Fibroblast of skin of left biceps (primary cell): Measurements from ENCODE around the gene QSOX2.

ENCODE experiments used
- DNase-seq, 2 experiments: peaks; one replicate each; pipeline ENCODE4 v3.0.0-alpha.2; 2013; ENCODE audit warnings: low read depth in 2 of 2

Gene QSOX2

GRCh38 chr9:136192289-136193126, 53.1 kb downstream of the QSOX2 start:
- DNase-seq: no peak

GRCh38 chr9:136191960-136192286, 53.7 kb downstream of the QSOX2 start:
- DNase-seq: no peak

- no peak for DNase-seq
Measured at GRCh38 chr9:136191099-136191959, 54.3 kb downstream of the QSOX2 start.

- DNase-seq: no peak
Measured at GRCh38 chr9:136190656-136191055, 55.0 kb downstream of the QSOX2 start.

DNA sequence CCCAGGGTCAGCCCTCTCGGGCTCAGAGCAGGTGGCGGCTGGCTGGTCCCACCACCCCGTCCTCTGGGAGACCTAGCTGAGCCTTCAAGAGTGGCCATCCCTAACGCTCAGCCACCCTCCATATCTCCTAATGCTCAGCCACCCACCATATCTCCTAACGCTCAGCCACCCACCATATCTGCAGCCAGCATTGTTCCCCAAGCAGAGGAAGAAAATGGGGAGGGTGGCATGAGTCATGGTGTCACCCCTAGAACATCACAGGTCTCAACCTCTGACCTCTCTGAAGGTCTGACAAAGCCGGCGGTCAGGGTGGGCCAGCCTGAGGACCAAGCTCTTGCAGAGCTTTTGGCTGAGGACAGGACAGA, 55.4 kb downstream of the QSOX2 start:
- DNase-seq: no peak

DNA sequence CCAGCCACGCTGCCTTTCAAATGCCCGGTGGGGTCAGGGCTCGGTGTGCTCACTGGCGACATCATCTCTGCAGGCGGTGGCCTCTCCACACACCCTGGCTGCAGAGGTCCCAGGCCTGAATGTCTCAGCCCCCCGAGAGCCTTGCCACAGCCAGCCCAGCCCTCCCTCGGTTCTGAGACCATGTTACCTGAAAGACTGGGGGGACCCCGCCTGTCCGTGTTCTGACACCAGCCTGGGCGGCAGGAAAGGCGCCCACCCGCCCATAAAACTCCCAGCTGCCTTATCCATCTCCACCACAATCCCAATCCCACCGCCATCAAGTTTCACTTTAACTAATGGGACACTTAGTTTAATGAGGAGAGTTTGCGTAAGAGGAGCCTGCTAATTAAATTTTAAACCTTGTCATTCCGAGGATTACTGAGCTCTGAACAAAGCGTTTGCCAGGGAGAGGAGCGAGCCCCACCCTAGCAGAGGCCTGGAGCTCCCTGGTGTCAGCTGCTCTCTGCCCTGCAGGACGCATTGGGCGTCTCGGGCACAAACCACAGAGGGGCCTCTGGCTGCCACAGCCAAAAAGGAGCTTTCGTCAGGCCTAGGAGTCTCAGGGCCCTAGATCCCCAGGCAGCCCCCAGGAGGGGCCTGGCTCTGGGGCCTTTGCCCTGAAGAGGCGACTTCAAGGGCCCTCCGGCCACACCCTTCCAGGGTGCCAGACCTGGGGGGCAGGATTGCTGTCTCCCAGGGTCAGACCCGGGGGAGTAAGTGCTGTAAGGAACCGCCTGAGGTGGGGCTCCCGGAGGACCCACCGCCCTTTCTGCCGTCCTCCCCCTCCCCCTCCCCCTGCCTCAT, 56.0 kb downstream of the QSOX2 start:
- DNase-seq: no peak

DNA sequence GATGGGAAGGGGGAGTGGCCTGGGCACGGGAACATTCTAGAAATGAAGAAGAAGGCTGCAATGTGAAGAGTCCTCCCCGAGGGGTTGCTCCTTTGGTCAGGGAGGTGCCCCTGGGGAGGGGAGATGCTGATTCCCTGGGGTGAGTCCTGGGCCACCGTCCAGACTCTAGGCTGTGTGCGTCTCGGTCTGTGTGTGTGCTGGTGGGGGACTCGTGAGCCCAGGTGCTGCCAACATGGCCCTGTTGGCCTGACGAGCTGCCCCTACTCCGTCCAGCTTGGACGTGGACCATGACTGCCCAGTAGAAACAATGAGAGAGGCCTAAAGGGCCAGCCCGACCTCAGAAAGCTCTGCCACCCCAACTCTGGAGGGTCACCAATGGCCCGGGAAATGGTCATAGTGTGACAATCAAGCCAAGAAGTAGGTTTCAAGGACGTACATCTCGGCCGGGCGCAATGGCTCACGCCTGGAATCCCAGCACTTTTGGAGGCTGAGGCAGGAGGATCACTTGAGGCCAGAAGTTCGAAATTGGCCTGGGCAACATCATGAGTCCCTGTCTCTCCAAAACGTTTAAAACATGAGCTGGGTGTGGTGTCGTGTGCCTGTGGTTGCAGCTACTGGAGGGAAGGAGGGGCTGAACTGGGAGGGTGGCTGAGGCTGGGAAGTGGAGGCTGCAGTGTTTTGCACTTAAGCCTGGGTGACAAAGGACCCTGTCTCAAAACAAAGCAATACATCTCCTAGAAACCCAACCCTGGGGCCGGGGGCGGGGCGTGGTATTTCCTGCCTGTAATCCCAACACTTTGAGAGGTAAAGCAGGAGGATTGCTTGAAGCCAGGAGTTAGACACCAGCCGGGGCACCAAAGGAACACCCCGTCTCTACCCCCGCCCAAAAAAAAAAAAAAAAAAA, 57.7 kb downstream of the QSOX2 start:
- no peak for DNase-seq

GRCh38 chr9:136187197-136187596, 58.4 kb downstream of the QSOX2 start:
- DNase-seq: no peak

- no peak for DNase-seq
Measured at GRCh38 chr9:136186386-136186785, 59.2 kb downstream of the QSOX2 start.

DNA sequence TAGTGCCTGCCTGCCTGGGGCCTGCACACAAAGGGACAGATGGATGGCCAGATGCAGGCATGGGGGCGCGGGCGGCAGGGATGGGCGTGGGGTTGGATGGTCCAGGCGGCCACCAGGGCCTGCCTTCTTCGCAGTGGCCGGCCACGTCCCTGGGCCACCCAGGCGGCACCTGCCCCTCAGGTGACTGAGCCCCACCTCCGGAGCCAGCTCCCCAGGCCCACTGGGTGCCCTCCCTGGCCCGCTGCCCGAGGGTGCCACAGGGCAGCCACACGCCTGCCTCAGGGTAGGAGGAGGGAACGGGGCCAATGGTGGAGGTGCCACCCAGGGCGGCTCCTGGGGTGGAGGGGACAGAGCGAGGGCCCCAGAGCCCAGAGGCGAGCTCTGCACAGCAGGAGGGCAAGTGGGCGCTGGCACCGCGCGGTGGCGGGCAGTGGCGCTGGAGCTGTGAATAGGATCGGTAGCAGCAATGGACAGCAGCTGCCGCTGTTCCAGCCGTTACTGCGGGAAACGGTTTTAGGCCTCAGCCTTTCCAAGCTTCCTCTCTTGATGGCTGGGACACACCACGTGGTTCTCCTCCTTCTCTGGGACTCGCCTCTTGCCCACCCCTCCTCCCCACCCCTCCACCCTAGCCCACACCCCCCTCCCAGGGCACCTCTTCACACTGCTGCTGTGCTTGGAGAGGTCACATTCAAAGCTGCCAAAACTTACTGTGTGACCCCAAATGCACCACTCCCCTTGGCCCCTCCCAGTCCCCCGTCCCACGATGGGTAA, 59.8 kb downstream of the QSOX2 start:
- no peak for DNase-seq

DNA sequence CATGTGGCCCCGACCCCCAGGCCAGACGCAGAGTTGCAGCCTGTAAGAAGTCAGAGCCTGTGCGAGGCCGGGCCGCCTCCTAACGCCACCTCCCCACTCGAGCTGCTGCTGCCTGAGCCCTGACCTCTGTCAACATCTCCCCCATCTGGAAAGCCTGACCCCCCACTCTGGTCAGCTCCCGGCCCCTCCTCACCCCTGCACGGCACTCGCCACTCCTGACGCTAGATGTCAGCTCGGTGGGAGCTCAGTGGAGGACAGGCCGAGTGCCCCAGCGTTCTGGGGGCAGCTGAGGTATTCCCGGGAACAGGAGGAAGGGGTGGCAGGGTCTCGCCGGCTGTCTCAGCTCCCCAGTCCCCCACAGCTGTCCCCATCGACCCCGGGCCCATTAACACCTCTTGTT, 60.5 kb downstream of the QSOX2 start:
- no peak for DNase-seq

DNA sequence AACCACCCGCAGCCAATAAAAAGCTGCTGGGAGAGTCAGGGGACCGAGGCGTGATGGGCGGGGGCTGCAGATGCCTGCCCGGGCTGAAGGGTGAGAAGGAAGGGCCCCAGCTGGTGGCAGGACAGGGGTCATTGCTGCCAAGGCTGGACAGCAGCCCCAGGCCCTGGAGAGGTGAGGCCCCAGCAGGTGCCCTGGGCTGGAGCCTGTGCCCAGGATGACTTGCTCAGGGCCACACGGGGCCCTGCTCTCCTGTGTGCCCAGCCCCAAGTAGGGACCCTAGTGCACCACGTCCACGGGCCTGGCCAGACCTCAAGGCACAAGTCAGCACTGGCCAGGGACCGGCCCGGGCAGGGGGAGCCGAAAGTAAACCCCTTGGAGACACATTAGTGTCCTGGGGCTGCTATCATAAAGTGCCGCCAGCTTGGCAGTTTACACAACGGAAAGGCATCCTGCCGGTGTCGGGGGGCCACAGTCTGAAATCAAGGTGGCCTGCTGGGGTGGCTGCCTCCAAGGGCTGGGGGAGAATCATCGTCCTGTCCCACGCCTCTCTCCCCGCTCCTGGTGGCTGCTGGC, 62.7 kb downstream of the QSOX2 start:
- DNase-seq: no peak

GRCh38 chr9:136182420-136182787, 63.2 kb downstream of the QSOX2 start:
- no peak for DNase-seq

DNA sequence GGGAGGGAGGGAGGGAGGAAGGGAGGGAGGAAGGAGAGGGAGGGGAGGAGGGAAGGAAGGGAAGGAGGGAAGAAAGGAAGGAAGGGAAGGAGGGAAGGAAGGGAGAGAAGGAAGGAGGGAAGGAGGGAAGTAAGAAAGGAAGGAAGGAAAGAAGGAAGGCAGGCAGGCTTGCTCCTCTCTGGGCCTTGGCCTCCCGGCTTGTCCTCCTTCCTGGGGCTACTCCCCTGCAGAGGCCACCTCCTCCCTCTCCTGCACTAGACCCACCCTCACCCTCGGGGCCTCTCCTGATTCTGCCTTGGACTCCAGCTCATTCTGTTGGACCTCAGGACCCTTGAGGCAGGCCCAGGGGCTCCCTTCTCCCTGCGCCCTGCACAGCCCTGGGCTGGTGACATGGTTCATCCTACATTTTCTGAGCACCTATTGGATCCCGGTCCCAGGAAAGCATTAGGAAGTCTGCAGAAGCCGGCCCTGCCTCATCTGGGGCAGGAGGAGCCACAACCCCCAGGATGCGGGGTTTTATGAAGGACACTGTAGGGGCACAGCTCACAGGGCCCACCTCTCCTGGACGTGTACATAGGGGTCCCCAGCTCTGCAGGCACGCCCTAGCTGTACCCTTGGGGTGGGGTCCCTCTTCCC, 63.7 kb downstream of the QSOX2 start:
- no peak for DNase-seq

DNA sequence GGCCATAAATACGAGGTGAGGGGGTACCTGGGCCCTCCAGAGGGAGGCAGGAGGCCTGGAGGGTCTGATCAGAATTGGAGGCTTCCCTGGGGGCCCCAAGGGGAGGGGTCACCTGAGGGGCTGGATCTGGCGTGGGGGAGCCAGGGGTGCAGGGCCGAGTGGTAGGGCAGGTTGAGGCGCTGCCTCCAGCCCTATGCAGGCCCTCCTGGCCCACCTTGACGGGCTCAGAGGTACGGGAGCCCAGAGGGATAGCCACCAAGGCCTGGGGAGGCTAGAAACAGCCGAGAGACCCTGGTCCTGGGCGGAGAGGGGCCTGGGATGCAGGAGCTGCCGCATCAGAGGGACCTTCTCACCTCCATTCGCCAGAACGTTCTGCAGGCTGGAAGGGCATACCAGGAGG, 65.0 kb downstream of the QSOX2 start:
- DNase-seq: no peak

DNA sequence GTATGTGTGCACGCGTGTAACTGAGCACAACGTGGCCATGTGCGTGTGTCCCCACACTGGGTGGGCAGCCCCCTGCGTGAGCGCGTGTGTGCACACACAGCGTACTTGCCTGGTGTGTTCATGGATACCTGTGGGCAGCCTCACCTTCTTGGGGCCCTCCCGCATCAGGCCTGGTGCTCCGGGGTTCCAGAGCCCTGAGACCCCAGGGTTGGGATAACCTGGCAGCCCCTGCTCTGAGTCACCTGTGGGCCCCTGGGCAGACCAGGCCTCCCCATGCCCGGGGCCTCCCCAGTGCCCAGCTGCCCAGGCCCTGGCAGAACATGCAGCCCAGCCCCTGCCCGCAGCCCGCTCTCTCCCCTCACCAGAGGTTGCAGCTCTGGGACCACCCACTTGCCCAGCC, 65.9 kb downstream of the QSOX2 start:
- no peak for DNase-seq

DNA sequence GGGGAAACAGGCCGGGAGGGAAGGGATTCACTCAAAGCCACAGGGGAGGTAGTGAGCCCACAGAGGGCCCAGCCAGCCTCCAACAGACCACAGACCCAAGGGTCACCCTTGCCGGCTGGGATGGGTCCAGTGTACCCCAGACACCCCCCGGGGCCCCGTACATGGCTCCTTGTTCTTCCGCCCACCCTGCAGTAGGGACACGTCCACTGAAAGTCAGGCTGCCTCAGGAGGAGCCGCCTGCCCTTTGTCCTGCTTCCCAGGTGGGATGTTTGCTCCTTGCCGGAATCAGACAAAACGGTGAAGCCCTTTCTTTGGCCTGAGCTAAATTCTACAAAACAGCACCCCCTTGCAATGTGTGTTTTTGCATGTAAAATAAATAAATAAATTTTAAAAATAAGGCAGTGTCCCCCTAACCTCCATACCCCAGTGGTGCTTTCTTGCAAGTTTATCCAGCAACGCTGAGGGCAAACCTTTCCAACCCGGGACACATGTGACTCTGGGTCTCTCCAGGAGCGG, 66.5 kb downstream of the QSOX2 start:
- DNase-seq: no peak

DNA sequence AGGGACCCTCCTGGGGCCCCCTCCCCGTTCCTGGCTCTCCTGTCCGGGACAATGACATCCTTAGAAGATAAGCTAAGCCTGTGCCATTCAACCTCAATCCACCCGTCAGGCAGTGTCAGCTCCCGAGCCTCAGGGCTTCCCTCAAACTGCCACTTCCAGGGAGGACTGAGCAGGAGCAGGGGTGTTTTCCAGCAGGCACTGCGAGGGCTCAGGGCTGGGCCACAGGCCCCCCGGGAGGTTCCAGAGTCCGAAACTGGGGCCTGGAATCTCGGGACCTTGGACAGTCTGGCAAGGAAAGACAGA, 66.9 kb downstream of the QSOX2 start:
- DNase-seq: no peak

DNA sequence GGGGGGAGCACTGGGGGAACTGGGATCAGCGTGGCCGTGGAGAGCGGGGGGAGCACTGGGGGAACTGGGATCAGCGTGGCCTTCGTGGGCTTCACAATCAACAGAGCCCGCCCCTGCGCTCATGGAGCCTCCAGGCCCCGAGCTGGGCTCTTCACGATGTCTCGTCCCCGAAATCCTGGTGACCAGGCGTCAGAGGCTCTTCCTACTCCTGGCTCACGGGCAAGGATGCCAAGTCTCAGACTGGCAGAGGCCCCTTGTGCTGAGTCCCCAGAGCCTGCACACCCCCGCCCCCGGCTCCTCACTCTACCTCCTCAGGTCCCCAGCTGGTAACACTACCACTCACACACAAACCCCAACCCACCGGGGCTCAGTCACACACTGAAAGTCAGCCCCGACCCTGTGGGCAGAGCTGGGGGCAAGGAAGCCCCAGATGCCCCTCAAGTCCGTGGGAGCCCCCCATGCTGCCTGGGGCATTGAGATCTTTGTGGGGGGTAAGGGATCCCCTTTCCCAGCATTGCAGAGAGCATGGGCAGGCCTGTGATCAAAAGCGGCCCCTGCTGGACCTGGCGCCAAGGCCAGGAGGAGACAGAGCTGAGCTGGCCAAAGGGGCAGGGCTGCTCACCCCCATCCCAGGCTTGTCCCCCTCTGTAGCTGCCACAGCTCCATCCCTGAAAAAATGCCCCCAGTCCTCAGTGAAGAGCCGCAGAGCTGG, 67.4 kb downstream of the QSOX2 start:
- no peak for DNase-seq
